Transverse colon (tissue), 4 donors: ENCODE measurements around the gene MC1R. TPM values are rescaled to one million over a fixed set of nuclear protein-coding genes. Genes with fewer than 3 reads are reported as not detected.

ENCODE experiments used
- DNase-seq: peaks from one replicate; pipeline ENCODE4 v3.0.0-alpha.2; 2019
- H3K27ac ChIP-seq, 4 donors: fragments of 200-600 bp; sonication (generic); 2 replicates each; pipeline ENCODE4 v1.5.1; 2016 to 2018; ENCODE audit warnings: inconsistent platforms in 4 of 4
- H3K27me3 ChIP-seq: fragments of 200-600 bp; sonication (generic); 2 replicates; pipeline ENCODE4 v1.5.1; 2017; ENCODE audit warnings: inconsistent platforms
- H3K36me3 ChIP-seq, 4 donors: fragments of 200-600 bp; sonication (generic); 2 replicates each; pipeline ENCODE4 v1.5.1; 2017 to 2019; ENCODE audit warnings: inconsistent platforms in 4 of 4
- H3K4me1 ChIP-seq, 4 donors: fragments of 200-600 bp; sonication (generic); 2 replicates each; pipeline ENCODE4 v1.5.1; 2017 to 2020; ENCODE audit warnings: inconsistent platforms in 4 of 4
- H3K4me3 ChIP-seq, 4 donors: fragments of 200-600 bp; sonication (generic); 1 replicate in 1 of 4; 2 replicates in 3 of 4; pipeline versions ENCODE4 v1.5.1 to v1.6.1; 2017 to 2019; ENCODE audit warnings: inconsistent platforms in 4 of 4
- H3K9me3 ChIP-seq, 2 donors: fragments of 200-600 bp; sonication (generic); 2 replicates each; pipeline ENCODE4 v1.5.1; 2017 to 2019; ENCODE audit warnings: inconsistent platforms in 2 of 2
- EP300 ChIP-seq: sonication (generic); formaldehyde crosslinking; IDR thresholded peaks from one replicate; pipeline ENCODE4 v1.6.1; 2017; ENCODE audit warnings: antibody characterized with exemption, low read depth
- POLR2A ChIP-seq: fragments of 450-650 bp; IDR thresholded peaks from one replicate; pipeline ENCODE4 v1.6.1; 2016; ENCODE audit warnings: antibody characterized with exemption, mild to moderate bottlenecking, moderate library complexity
- POLR2AphosphoS5 ChIP-seq, 3 donors: sonication (generic); formaldehyde crosslinking; IDR thresholded peaks; one replicate each; pipeline ENCODE4 v1.6.1; 2016; ENCODE audit warnings: antibody characterized with exemption in 3 of 3
- WGBS, 2 donors: methylation state at CpG; one replicate each; pipeline ENCODE4 v1.1.5; 2018; ENCODE audit warnings: low coverage in 1 of 2; 5-methylcytosine and 5-hydroxymethylcytosine counted together
- in situ Hi-C, 4 donors: fragments of 200-750 bp; cut with MboI; loops; one replicate each; pipeline versions ENCODE4 v1.15.0 to v1.15.1; 2017; ENCODE audit warnings: low sequenced_read_pairs in 3 of 4, low pct_ligation_motif_present in 1 of 4, low pct_unique_long_range_greater_than_20kb in 1 of 4
- intact Hi-C: fragments of 100-400 bp; cut with DNase I; formaldehyde crosslinking; loops from one replicate; pipeline ENCODE4 v1.15.1; 2023; ENCODE audit warnings: low total_unique reads
- total RNA-seq, 4 donors: library from RNA; depleted of rRNA; stranded (reverse); fragments of >200 nt; gene quantifications; one replicate each; pipeline ENCODE4 v1.1.0, GENCODE V29; 2016
- TF ChIP-seq, protein P1 (sequence below), 5 experiments: fragments of 200-600 bp in 3 of 5; fragments of 450-650 bp in 2 of 5; sonication (generic) in 3 of 5; IDR thresholded peaks; 1 replicate in 2 of 5; 2 replicates in 3 of 5; pipeline ENCODE4 v1.5.1; 2016 to 2017; ENCODE audit warnings: antibody characterized with exemption in 5 of 5, inconsistent platforms in 3 of 5, mild to moderate bottlenecking in 2 of 5, moderate library complexity in 1 of 5

The MC1R gene
- total RNA-seq, 4 donors from 2014 or later = 2.9 to 7.2 (median 6.7) TPM

- Histone ChIP-seq H3K4me1 (peaks cover 13 to 33% (median 15%) of the 10 kb centered on the region in 4 donors), H3K36me3 (no peaks in the 10 kb centered on the region), H3K4me3 (peak overlapping the region; percentile 57 to 69 (median 64)), H3K27me3 (peaks cover 31% of the 10 kb centered on the region), H3K9me3 (no peaks in the 10 kb centered on the region), H3K27ac (peak overlapping the region in 2 of 4 donors; percentile 45 to 63)
- in situ Hi-C loops (no loop called here), intact Hi-C loops (no loop called here)
- WGBS, 2 donors = 60% methylated on average over 19 of the region's 55 CpGs; no CpG with 5 or more reads in 1 of the 2 donors
- TF ChIP-seq POLR2A = no peak
- TF ChIP-seq, protein P1, sequence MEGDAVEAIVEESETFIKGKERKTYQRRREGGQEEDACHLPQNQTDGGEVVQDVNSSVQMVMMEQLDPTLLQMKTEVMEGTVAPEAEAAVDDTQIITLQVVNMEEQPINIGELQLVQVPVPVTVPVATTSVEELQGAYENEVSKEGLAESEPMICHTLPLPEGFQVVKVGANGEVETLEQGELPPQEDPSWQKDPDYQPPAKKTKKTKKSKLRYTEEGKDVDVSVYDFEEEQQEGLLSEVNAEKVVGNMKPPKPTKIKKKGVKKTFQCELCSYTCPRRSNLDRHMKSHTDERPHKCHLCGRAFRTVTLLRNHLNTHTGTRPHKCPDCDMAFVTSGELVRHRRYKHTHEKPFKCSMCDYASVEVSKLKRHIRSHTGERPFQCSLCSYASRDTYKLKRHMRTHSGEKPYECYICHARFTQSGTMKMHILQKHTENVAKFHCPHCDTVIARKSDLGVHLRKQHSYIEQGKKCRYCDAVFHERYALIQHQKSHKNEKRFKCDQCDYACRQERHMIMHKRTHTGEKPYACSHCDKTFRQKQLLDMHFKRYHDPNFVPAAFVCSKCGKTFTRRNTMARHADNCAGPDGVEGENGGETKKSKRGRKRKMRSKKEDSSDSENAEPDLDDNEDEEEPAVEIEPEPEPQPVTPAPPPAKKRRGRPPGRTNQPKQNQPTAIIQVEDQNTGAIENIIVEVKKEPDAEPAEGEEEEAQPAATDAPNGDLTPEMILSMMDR (IDR thresholded peaks at IDR 0.05) = no peak
- TF ChIP-seq POLR2AphosphoS5 (IDR thresholded peaks at IDR 0.05) = no peak
- no peak for TF ChIP-seq EP300
- no peak for DNase-seq
Observed at GRCh38 chr16:89949121-89949742, 30.6 kb downstream of the MC1R start.

DNA sequence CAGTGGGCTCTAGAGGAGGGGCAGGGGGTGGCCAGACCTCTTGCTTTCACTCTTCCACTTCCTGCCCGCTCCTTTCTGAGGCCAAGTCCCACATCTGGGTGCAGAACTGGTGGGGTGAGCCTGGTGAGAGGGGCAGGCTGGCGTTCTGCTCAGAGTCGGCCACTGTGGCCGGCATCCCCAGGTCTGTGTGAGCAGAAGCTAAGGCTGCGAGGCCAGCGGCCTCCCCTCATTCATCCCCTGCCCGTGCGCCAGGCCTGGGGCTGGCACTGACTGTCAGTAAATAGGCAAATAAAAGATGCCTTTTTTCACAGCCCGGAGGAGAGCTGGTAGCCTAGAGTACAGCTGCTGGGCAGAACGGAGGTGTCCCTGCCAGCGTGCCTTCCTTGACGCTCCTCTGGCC, 31.1 kb downstream of the MC1R start:
- WGBS, 2 donors = 86% methylated on average over 12 of the region's 12 CpGs; no CpG with 5 or more reads in 1 of the 2 donors
- TF ChIP-seq, protein P1 (IDR thresholded peaks at IDR 0.05) = no peak
- TF ChIP-seq POLR2AphosphoS5 (IDR thresholded peaks at IDR 0.05) (no peak), POLR2A (no peak), EP300 (no peak)

GRCh38 chr16:89951509-89951908, 32.8 kb downstream of the MC1R start:
- H3K4me3 ChIP-seq = no peak overlapping the region
- intact Hi-C loops = no loop called here
- H3K27me3 ChIP-seq = peaks cover 9% of the 10 kb centered on the region
- no peaks in the 10 kb centered on the region for H3K9me3 ChIP-seq
- H3K27ac ChIP-seq = no peak overlapping the region
- DNase-seq = no peak
- no peak for TF ChIP-seq EP300
- H3K36me3 ChIP-seq = no peaks in the 10 kb centered on the region
- H3K4me1 ChIP-seq = peaks cover 13 to 33% (median 15%) of the 10 kb centered on the region in 4 donors
- 90% methylated on average over 5 of the region's 5 CpGs; no CpG with 5 or more reads in 1 of the 2 donors for WGBS, 2 donors
- in situ Hi-C loops = no loop called here

More for the DNA sequence above, 31.1 kb downstream of the MC1R start:
- no peak for DNase-seq
- intact Hi-C loops (no loop called here), in situ Hi-C loops (no loop called here)
- H3K4me3 ChIP-seq = peak overlapping the region in 2 of 4 donors; percentile 57 to 63
- H3K9me3 ChIP-seq = no peaks in the 10 kb centered on the region
- H3K36me3 ChIP-seq = no peaks in the 10 kb centered on the region
- no peak overlapping the region for H3K27ac ChIP-seq
- peaks cover 26% of the 10 kb centered on the region for H3K27me3 ChIP-seq
- peaks cover 13 to 33% (median 15%) of the 10 kb centered on the region in 4 donors for H3K4me1 ChIP-seq

- intact Hi-C loops = no loop called here
- H3K9me3 ChIP-seq = no peaks in the 10 kb centered on the region
- WGBS, 2 donors = 60 to 70% methylated on average over 2 to 12 of the region's 12 CpGs
- H3K4me3 ChIP-seq = no peak overlapping the region
- peaks cover 13 to 33% (median 15%) of the 10 kb centered on the region in 4 donors for H3K4me1 ChIP-seq
- H3K27me3 ChIP-seq = peaks cover 5% of the 10 kb centered on the region
- no peak for TF ChIP-seq POLR2A
- in situ Hi-C loops = no loop called here
- peak; percentile 48 for DNase-seq
- no peak overlapping the region for H3K27ac ChIP-seq
- H3K36me3 ChIP-seq = peaks cover 0 to under 1% (median 0%) of the 10 kb centered on the region in 4 donors
Observed at GRCh38 chr16:89952049-89952448, 33.4 kb downstream of the MC1R start.

- Histone ChIP-seq H3K4me3 (no peak overlapping the region), H3K27ac (no peak overlapping the region), H3K4me1 (peaks cover 12 to 31% (median 14%) of the 10 kb centered on the region in 4 donors), H3K27me3 (peaks cover 2% of the 10 kb centered on the region), H3K9me3 (no peaks in the 10 kb centered on the region), H3K36me3 (peaks cover 0 to 5% (median 0%) of the 10 kb centered on the region in 4 donors)
- intact Hi-C loops = no loop called here
- DNase-seq = no peak
- TF ChIP-seq POLR2A = no peak
- no peak for TF ChIP-seq EP300
- TF ChIP-seq POLR2AphosphoS5 (IDR thresholded peaks at IDR 0.05) = no peak
- TF ChIP-seq, protein P1 (IDR thresholded peaks at IDR 0.05) = no peak
- WGBS, 2 donors = 89% methylated on average over 6 of the region's 6 CpGs; no CpG with 5 or more reads in 1 of the 2 donors
- in situ Hi-C loops = no loop called here
Observed at GRCh38 chr16:89952551-89952950, 33.9 kb downstream of the MC1R start.
